K562 (cell line): ENCODE data around the gene CREB5.

Experiments used
- FOXK1 ChIP-seq: sonication (generic); formaldehyde crosslinking; IDR thresholded peaks from 2 replicates; pipeline ENCODE4 v1.8.0; 2022; ENCODE audit warnings: missing genetic modification reagents, mild to moderate bottlenecking, borderline replicate concordance
- NR2C1 ChIP-seq, 2 experiments: fragments of 450-650 bp; IDR thresholded peaks; 2 replicates each; pipeline ENCODE4 v1.6.1; 2017; ENCODE audit warnings: mild to moderate bottlenecking in 2 of 2, antibody characterized with exemption in 1 of 2, inconsistent platforms in 1 of 2, missing compliant biosample characterization in 1 of 2, missing genetic modification characterization in 1 of 2
- NR2C2 ChIP-seq, 2 experiments: fragments of 200-800 bp in 1 of 2; sonication (Bioruptor generic) in 1 of 2; sonication (generic) in 1 of 2; formaldehyde crosslinking in 1 of 2; IDR thresholded peaks; 2 replicates each; pipeline versions ENCODE4 v1.6.1 to v1.8.0; 2016 to 2022; ENCODE audit warnings: mild to moderate bottlenecking in 1 of 2, missing compliant biosample characterization in 1 of 2, missing genetic modification characterization in 1 of 2, missing genetic modification reagents in 1 of 2
- POLR2AphosphoS5 ChIP-seq: IDR thresholded peaks from 2 replicates; pipeline ENCODE4 v1.6.1; 2011; ENCODE audit warnings: mild to moderate bottlenecking, low read depth, low read length, moderate library complexity; ENCODE audit not compliant: control insufficient read depth, insufficient read depth

DNA sequence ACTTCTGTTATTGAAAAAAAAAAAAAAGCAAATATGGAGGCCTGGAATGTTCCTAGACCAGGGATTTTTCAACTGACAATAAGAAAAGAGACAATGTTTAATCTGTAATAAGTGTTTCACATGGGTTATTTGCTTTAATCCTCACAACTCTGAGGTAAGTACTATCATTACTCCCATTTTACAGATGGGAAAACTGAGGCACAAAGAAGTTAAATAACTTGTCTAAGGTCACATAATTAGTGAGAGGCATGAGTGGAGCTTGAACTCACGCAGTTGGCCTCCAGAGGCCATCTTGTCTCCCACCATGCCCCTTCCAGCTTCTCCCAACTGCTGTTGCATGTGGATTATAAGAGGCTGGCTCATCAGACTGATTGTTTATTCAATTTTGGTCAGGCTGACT lies 36.6 kb upstream of the CREB5 start:
- TF ChIP-seq POLR2AphosphoS5 (no peak), FOXK1 (no peak), NR2C1 (IDR thresholded peaks at IDR 0.05) (no peak), NR2C1 (tag; IDR thresholded peaks at IDR 0.05) (no peak), NR2C2 (CRISPR knock-in tag; IDR thresholded peaks at IDR 0.05) (no peak), NR2C2 (tag; IDR thresholded peaks at IDR 0.05) (no peak)
